GM23248 (cell line): ENCODE data around the gene COPS4. TPM values are rescaled to one million over a fixed set of nuclear protein-coding genes. Genes with fewer than 3 reads are reported as not detected.

ENCODE experiments used
- DNase-seq: peaks from one replicate; pipeline ENCODE4 v3.0.0-alpha.2; 2015
- H2AFZ ChIP-seq: fragments of 200-600 bp; sonication (generic); 2 replicates; pipeline ENCODE4 v1.6.1; 2016; ENCODE audit warnings: antibody characterized with exemption
- H3F3A ChIP-seq: fragments of 200-600 bp; sonication (generic); 2 replicates; pipeline ENCODE4 v1.6.1; 2016; ENCODE audit warnings: mild to moderate bottlenecking, antibody characterized with exemption, mixed run types; ENCODE audit not compliant: insufficient read depth
- H3K27ac ChIP-seq: fragments of 200-600 bp; sonication (generic); 2 replicates; pipeline ENCODE4 v1.5.1; 2016; ENCODE audit warnings: mild to moderate bottlenecking
- H3K27me3 ChIP-seq: fragments of 200-600 bp; sonication (generic); replicated peaks from 2 replicates; pipeline ENCODE4 v1.6.1; 2016; ENCODE audit warnings: mild to moderate bottlenecking; ENCODE audit not compliant: insufficient read depth
- H3K36me3 ChIP-seq: fragments of 200-600 bp; sonication (generic); 2 replicates; pipeline ENCODE4 v1.6.1; 2016; ENCODE audit warnings: low read depth, mild to moderate bottlenecking
- H3K4me1 ChIP-seq: fragments of 200-600 bp; sonication (generic); 2 replicates; pipeline ENCODE4 v1.6.1; 2016; ENCODE audit warnings: mild to moderate bottlenecking; ENCODE audit not compliant: insufficient read depth
- H3K4me2 ChIP-seq: fragments of 200-600 bp; sonication (generic); one replicate; pipeline ENCODE4 v1.6.1; 2016; ENCODE audit warnings: mild to moderate bottlenecking; ENCODE audit not compliant: unreplicated experiment
- H3K4me3 ChIP-seq: fragments of 200-600 bp; sonication (generic); 2 replicates; pipeline ENCODE4 v1.5.1; 2016; ENCODE audit warnings: mild to moderate bottlenecking
- H3K79me2 ChIP-seq: fragments of 200-600 bp; sonication (generic); 2 replicates; pipeline ENCODE4 v1.6.1; 2016; ENCODE audit warnings: mild to moderate bottlenecking; ENCODE audit not compliant: insufficient read depth
- H3K9ac ChIP-seq: fragments of 200-600 bp; sonication (generic); 2 replicates; pipeline ENCODE4 v1.6.1; 2016; ENCODE audit warnings: mild to moderate bottlenecking
- H3K9me2 ChIP-seq: fragments of 200-600 bp; sonication (generic); 2 replicates; pipeline ENCODE4 v1.6.1; 2016; ENCODE audit warnings: mixed run types, mild to moderate bottlenecking, moderate library complexity; ENCODE audit not compliant: insufficient read depth
- H3K9me3 ChIP-seq: fragments of 200-600 bp; sonication (generic); one replicate; pipeline ENCODE4 v1.6.1; 2017; ENCODE audit warnings: low read depth
- H4K20me1 ChIP-seq: fragments of 200-600 bp; sonication (generic); 2 replicates; pipeline ENCODE4 v1.6.0; 2016; ENCODE audit not compliant: insufficient read depth
- EZH2 ChIP-seq: fragments of 200-600 bp; sonication (generic); IDR thresholded peaks from 2 replicates; pipeline ENCODE4 v1.6.1; 2018; ENCODE audit warnings: antibody characterized with exemption, mild to moderate bottlenecking; ENCODE audit not compliant: insufficient read depth, poor library complexity, severe bottlenecking
- EZH2phosphoT487 ChIP-seq: fragments of 200-600 bp; sonication (generic); IDR thresholded peaks from 2 replicates; pipeline ENCODE4 v1.6.1; 2018; ENCODE audit warnings: antibody characterized with exemption, moderate library complexity, mild to moderate bottlenecking, low read depth; ENCODE audit not compliant: insufficient read depth
- WGBS, 2 experiments: methylation state at CpG; one replicate each; pipeline ENCODE4 v1.1.6; 2015 to 2017; ENCODE audit warnings: low lambda C conversion rate in 2 of 2, low coverage in 1 of 2; ENCODE audit errors: missing lambda C conversion rate in 2 of 2; 5-methylcytosine and 5-hydroxymethylcytosine counted together
- in situ Hi-C: fragments of 300-500 bp; cut with MboI; formaldehyde crosslinking; loops from 2 replicates; pipeline ENCODE4 v1.15.0; 2020
- polyA plus RNA-seq: library from polyadenylated mRNA; unstranded; fragments of >200 nt; fragmentation: Nextera tagmentation; extraction: Ambion mirVana; gene quantifications from 2 replicates; pipeline ENCODE4 v1.2.1, GENCODE V29; 2016
- total RNA-seq: library from RNA; depleted of rRNA; stranded (reverse); fragments of >200 nt; shearing (Covaris generic); gene quantifications from 2 replicates; pipeline ENCODE4 v1.2.3, GENCODE V29; 2014

The COPS4 gene
- total and polyA plus RNA-seq, 2 experiments from 2014 or later, result 67.0 to 69.2 TPM

GRCh38 chr4:83012687-83013419 lies 22.1 kb upstream of the COPS4 start:
- peaks cover 30% of the 10 kb centered on the region for H3F3A ChIP-seq
- H3K4me1 ChIP-seq, result peaks cover 24% of the 10 kb centered on the region
- DNase-seq, result peak; percentile 99
- peak overlapping the region; percentile 98 for H2AFZ ChIP-seq
- no peaks in the 10 kb centered on the region for H3K9me3 ChIP-seq
- H3K9ac ChIP-seq, result peak overlapping the region; percentile 97
- peaks cover 26% of the 10 kb centered on the region for H3K79me2 ChIP-seq
- H3K36me3 ChIP-seq, result no peaks in the 10 kb centered on the region
- WGBS, 2 experiments, result 1 to 2% methylated on average over 28 to 55 of the region's 73 CpGs
- H3K27ac ChIP-seq, result peak overlapping the region; percentile 96
- no peaks in the 10 kb centered on the region for H3K27me3 ChIP-seq
- no peaks in the 10 kb centered on the region for H3K9me2 ChIP-seq
- no peaks in the 10 kb centered on the region for H4K20me1 ChIP-seq
- peak overlapping the region; percentile 88 for H3K4me3 ChIP-seq
- TF ChIP-seq EZH2, result no peak
- TF ChIP-seq EZH2phosphoT487, result no peak
- in situ Hi-C loops, result no loop called here
- peak overlapping the region; percentile 96 for H3K4me2 ChIP-seq

- no peak for TF ChIP-seq EZH2
- no peak for TF ChIP-seq EZH2phosphoT487
Measured at GRCh38 chr4:83013420-83013867, 21.5 kb upstream of the COPS4 start.

GRCh38 chr4:83013902-83014301 lies 21.1 kb upstream of the COPS4 start:
- TF ChIP-seq EZH2 (no peak), EZH2phosphoT487 (no peak)
- Histone ChIP-seq H3K36me3 (no peaks in the 10 kb centered on the region), H2AFZ (peak overlapping the region; percentile 98), H3K4me1 (peaks cover 19% of the 10 kb centered on the region), H3K9me2 (no peaks in the 10 kb centered on the region), H4K20me1 (no peaks in the 10 kb centered on the region), H3K27me3 (no peaks in the 10 kb centered on the region), H3K4me2 (peak overlapping the region; percentile 96), H3K27ac (peak overlapping the region; percentile 83), H3K79me2 (peaks cover 16% of the 10 kb centered on the region), H3K4me3 (peak overlapping the region; percentile 88), H3K9me3 (no peaks in the 10 kb centered on the region), H3K9ac (peak overlapping the region; percentile 97), H3F3A (peaks cover 29% of the 10 kb centered on the region)
- in situ Hi-C loops, result no loop called here
- no peak for DNase-seq

More at GRCh38 chr4:83013420-83013867, 21.5 kb upstream of the COPS4 start:
- DNase-seq, result no peak
- Histone ChIP-seq H3K36me3 (no peaks in the 10 kb centered on the region), H3K9me2 (no peaks in the 10 kb centered on the region), H3K27ac (peak overlapping the region; percentile 83), H3K9me3 (no peaks in the 10 kb centered on the region), H2AFZ (peak overlapping the region; percentile 98), H3K79me2 (peaks cover 20% of the 10 kb centered on the region), H4K20me1 (no peaks in the 10 kb centered on the region), H3K9ac (peak overlapping the region; percentile 97), H3K4me2 (peak overlapping the region; percentile 96), H3K4me3 (peak overlapping the region; percentile 88), H3K4me1 (peaks cover 23% of the 10 kb centered on the region), H3K27me3 (no peaks in the 10 kb centered on the region), H3F3A (peaks cover 30% of the 10 kb centered on the region)
- in situ Hi-C loops, result no loop called here
- WGBS, 2 experiments, result 1% methylated on average over 13 of the region's 13 CpGs

GRCh38 chr4:83019794-83020494 lies 15.0 kb upstream of the COPS4 start:
- Histone ChIP-seq H3K9me3 (no peaks in the 10 kb centered on the region), H3K4me2 (no peak overlapping the region), H3K9me2 (no peaks in the 10 kb centered on the region), H3K4me3 (no peak overlapping the region), H2AFZ (no peak overlapping the region), H3F3A (peaks cover 13% of the 10 kb centered on the region), H3K36me3 (no peaks in the 10 kb centered on the region), H4K20me1 (no peaks in the 10 kb centered on the region), H3K27me3 (no peaks in the 10 kb centered on the region), H3K27ac (no peak overlapping the region), H3K9ac (no peak overlapping the region), H3K79me2 (no peaks in the 10 kb centered on the region), H3K4me1 (peaks cover 10% of the 10 kb centered on the region)
- in situ Hi-C loops, result no loop called here
- TF ChIP-seq EZH2phosphoT487, result no peak
- TF ChIP-seq EZH2, result no peak
- 74 to 79% methylated on average over 3 of the region's 3 CpGs for WGBS, 2 experiments
- no peak for DNase-seq
